GM23338 (cell line): ENCODE measurements around the gene NEDD4. TPM values are rescaled to one million over a fixed set of nuclear protein-coding genes. Genes with fewer than 3 reads are reported as not detected.
"Not testable (repeated sequence)": the region's sequence is repeated elsewhere in the genome, so short reads cannot be mapped to it uniquely, and the experiment has no call there.

Source experiments
- ATAC-seq: fragments of 200-7000 bp; cut with Tn5 transposase; 3 replicates; pipeline ENCODE4 v1.9.1; 2020
- DNase-seq: peaks from one replicate; pipeline ENCODE4 v3.0.0-alpha.2; 2015; ENCODE audit warnings: low spot score
- H2AFZ ChIP-seq: fragments of 200-600 bp; sonication (generic); 2 replicates; pipeline ENCODE4 v1.8.0; 2016; ENCODE audit warnings: antibody characterized with exemption, mild to moderate bottlenecking, moderate library complexity
- H3F3A ChIP-seq: fragments of 200-600 bp; sonication (generic); replicated peaks from 2 replicates; pipeline ENCODE4 v1.8.0; 2017; ENCODE audit warnings: antibody characterized with exemption, mixed run types, low read depth
- H3K27ac ChIP-seq: fragments of 200-600 bp; sonication (generic); 2 replicates; pipeline ENCODE4 v1.6.1; 2016; ENCODE audit warnings: low read depth
- H3K27me3 ChIP-seq: fragments of 200-600 bp; sonication (generic); 2 replicates; pipeline ENCODE4 v1.8.0; 2016; ENCODE audit warnings: mild to moderate bottlenecking, mixed run types, moderate library complexity; ENCODE audit not compliant: insufficient read depth
- H3K36me3 ChIP-seq: fragments of 200-600 bp; sonication (generic); 2 replicates; pipeline ENCODE4 v1.8.0; 2016; ENCODE audit warnings: mild to moderate bottlenecking; ENCODE audit not compliant: insufficient read depth
- H3K4me1 ChIP-seq: fragments of 200-600 bp; sonication (generic); 2 replicates; pipeline ENCODE4 v1.8.0; 2016; ENCODE audit warnings: mild to moderate bottlenecking, moderate library complexity; ENCODE audit not compliant: insufficient read depth
- H3K4me2 ChIP-seq: fragments of 200-600 bp; sonication (generic); 2 replicates; pipeline ENCODE4 v1.7.1; 2017; ENCODE audit warnings: mixed run types
- H3K4me3 ChIP-seq: fragments of 200-600 bp; sonication (generic); 2 replicates; pipeline ENCODE4 v1.6.1; 2016; ENCODE audit warnings: mixed run types
- H3K79me2 ChIP-seq: fragments of 200-600 bp; sonication (generic); replicated peaks from 2 replicates; pipeline ENCODE4 v1.8.0; 2017; ENCODE audit warnings: mild to moderate bottlenecking; ENCODE audit not compliant: insufficient read depth
- H3K9me2 ChIP-seq: fragments of 200-600 bp; sonication (generic); 2 replicates; pipeline ENCODE4 v1.8.0; 2017; ENCODE audit not compliant: insufficient read depth
- H4K20me1 ChIP-seq: fragments of 200-600 bp; sonication (generic); replicated peaks from 2 replicates; pipeline ENCODE4 v1.8.0; 2017; ENCODE audit warnings: mild to moderate bottlenecking; ENCODE audit not compliant: insufficient read depth
- H3K27ac Mint-ChIP-seq: 2 replicates; pipeline ENCODE4 v1.8.0; 2020; ENCODE audit warnings: inconsistent platforms, mild to moderate bottlenecking, moderate library complexity, mixed read lengths
- H3K27me3 Mint-ChIP-seq: 3 replicates; pipeline ENCODE4 v1.8.0; 2022; ENCODE audit warnings: low read depth, mild to moderate bottlenecking, moderate library complexity, mixed read lengths, inconsistent platforms; ENCODE audit not compliant: insufficient read depth, poor library complexity
- H3K36me3 Mint-ChIP-seq: 3 replicates; pipeline ENCODE4 v1.8.0; 2021; ENCODE audit warnings: low read depth, mild to moderate bottlenecking, inconsistent platforms, moderate library complexity, mixed read lengths
- H3K4me1 Mint-ChIP-seq: 3 replicates; pipeline ENCODE4 v1.8.0; 2020; ENCODE audit warnings: mild to moderate bottlenecking, inconsistent platforms, mixed read lengths
- H3K4me3 Mint-ChIP-seq: 3 replicates; pipeline ENCODE4 v1.8.0; 2021; ENCODE audit warnings: moderate library complexity, mild to moderate bottlenecking, inconsistent platforms, mixed read lengths
- H3K9me3 Mint-ChIP-seq: 3 replicates; pipeline ENCODE4 v1.8.0; 2020; ENCODE audit warnings: moderate library complexity, mild to moderate bottlenecking, inconsistent platforms, mixed read lengths
- CREB1 ChIP-seq: fragments of 250-450 bp; sonication (Bioruptor Pico); IDR thresholded peaks from 2 replicates; pipeline ENCODE4 v1.5.0; 2020; ENCODE audit warnings: low read depth, mild to moderate bottlenecking, moderate library complexity
- EZH2 ChIP-seq: fragments of 200-600 bp; sonication (generic); IDR thresholded peaks from one replicate; pipeline ENCODE4 v1.8.0; 2017; ENCODE audit warnings: antibody characterized with exemption, mild to moderate bottlenecking, low read depth; ENCODE audit not compliant: unreplicated experiment
- NANOG ChIP-seq: IDR thresholded peaks from 2 replicates; pipeline ENCODE4 v1.6.1; 2016; ENCODE audit warnings: antibody characterized with exemption, borderline replicate concordance
- ZNF462 ChIP-seq: fragments of 250-450 bp; sonication (Bioruptor Pico); IDR thresholded peaks from 2 replicates; pipeline ENCODE4 v1.5.0; 2020; ENCODE audit warnings: mild to moderate bottlenecking, moderate library complexity
- polyA plus RNA-seq: library from polyadenylated mRNA; unstranded; fragments of >200 nt; fragmentation: Nextera tagmentation; extraction: Ambion mirVana; gene quantifications from 2 replicates; pipeline ENCODE4 v1.2.1, GENCODE V29; 2016
- total RNA-seq: library from RNA; depleted of rRNA; stranded (reverse); fragments of >200 nt; shearing (Covaris generic); gene quantifications from 2 replicates; pipeline ENCODE4 v1.2.3, GENCODE V29; 2014

NEDD4 gene
- total and polyA plus RNA-seq, 2 experiments from 2014 or later = 2.1 to 7.2 TPM

GRCh38 chr15:55954862-55955605, 38.4 kb downstream of the NEDD4 start (continued):
- TF ChIP-seq ZNF462 (CRISPR knock-in tag) = no peak
- no peak for TF ChIP-seq EZH2
- no peak for TF ChIP-seq NANOG
- TF ChIP-seq CREB1 = no peak

GRCh38 chr15:55952501-55953274, 40.7 kb downstream of the NEDD4 start:
- not testable (repeated sequence) for H3K4me3 ChIP-seq, H3K27ac Mint-ChIP-seq, H3K27me3 Mint-ChIP-seq, H3F3A ChIP-seq, H3K27ac ChIP-seq, H2AFZ ChIP-seq, H3K36me3 ChIP-seq, H3K79me2 ChIP-seq, DNase-seq, H3K9me2 ChIP-seq, H3K4me1 ChIP-seq, H3K27me3 ChIP-seq, H3K9me3 Mint-ChIP-seq, H3K4me1 Mint-ChIP-seq, H4K20me1 ChIP-seq, ATAC-seq, H3K4me3 Mint-ChIP-seq, H3K36me3 Mint-ChIP-seq, H3K4me2 ChIP-seq

GRCh38 chr15:55944606-55945005, 48.8 kb downstream of the NEDD4 start:
- not testable (repeated sequence) for H3K4me1 ChIP-seq, H4K20me1 ChIP-seq, H3K4me1 Mint-ChIP-seq, H3K4me3 Mint-ChIP-seq, DNase-seq, H3K36me3 Mint-ChIP-seq, H3K79me2 ChIP-seq, ATAC-seq, H3K27me3 ChIP-seq, H3F3A ChIP-seq, H2AFZ ChIP-seq, H3K36me3 ChIP-seq, H3K27me3 Mint-ChIP-seq, H3K9me3 Mint-ChIP-seq, H3K4me2 ChIP-seq, H3K9me2 ChIP-seq, H3K27ac Mint-ChIP-seq, H3K4me3 ChIP-seq, H3K27ac ChIP-seq
